Common myeloid progenitor, CD34-positive (primary cell): Measurements from ENCODE around the gene PPIL1.

ENCODE experiments used
- CTCF ChIA-PET: fragments of 350-600 bp; sonication (Branson Sonifier 250); formaldehyde crosslinking; loops from one replicate; lab custom pipeline; 2021; ENCODE audit warnings: antibody characterized with exemption; lab: Charles Lee
- POLR2A ChIA-PET: fragments of 350-600 bp; sonication (Branson Sonifier 250); formaldehyde crosslinking; loops from one replicate; lab custom pipeline; 2021; ENCODE audit warnings: antibody characterized with exemption; lab: Charles Lee
- DNase-seq, 3 donors: peaks; one replicate each; pipeline versions ENCODE4 v3.0.0 to v3.0.0-alpha.2; 2013
- H3K27ac ChIP-seq, 2 experiments: 1 replicate in 1 of 2; 2 replicates in 1 of 2; pipeline ENCODE4 v1.7.0; 2013; ENCODE audit warnings: inconsistent platforms in 2 of 2, low read length in 2 of 2, mild to moderate bottlenecking in 2 of 2, low read depth in 1 of 2, moderate library complexity in 1 of 2; ENCODE audit not compliant: severe bottlenecking in 2 of 2, insufficient read depth in 1 of 2, poor library complexity in 1 of 2
- H3K27me3 ChIP-seq, 5 experiments: replicated peaks in 2 of 5; 1 replicate in 3 of 5; 2 replicates in 2 of 5; pipeline versions ENCODE4 v1.6.1 to v1.7.0; 2013; ENCODE audit warnings: low read length in 4 of 5, mild to moderate bottlenecking in 2 of 5, moderate library complexity in 2 of 5, inconsistent platforms in 1 of 5; ENCODE audit not compliant: insufficient read depth in 5 of 5, control insufficient read depth in 4 of 5
- H3K36me3 ChIP-seq, 4 experiments: 1 replicate in 2 of 4; 2 replicates in 2 of 4; pipeline versions ENCODE4 v1.6.1 to v1.7.0; 2013; ENCODE audit warnings: low read length in 3 of 4, control low read depth in 1 of 4, mild to moderate bottlenecking in 1 of 4; ENCODE audit not compliant: control insufficient read depth in 4 of 4, insufficient read depth in 4 of 4
- H3K4me1 ChIP-seq, 4 experiments: 1 replicate in 3 of 4; 2 replicates in 1 of 4; pipeline versions ENCODE4 v1.6.1 to v1.7.1; 2013; ENCODE audit warnings: low read length in 3 of 4, mild to moderate bottlenecking in 3 of 4, control low read depth in 1 of 4, inconsistent platforms in 1 of 4, moderate library complexity in 1 of 4; ENCODE audit not compliant: control insufficient read depth in 4 of 4, insufficient read depth in 4 of 4; ENCODE audit errors: control extremely low read depth in 1 of 4
- H3K4me3 ChIP-seq, 7 experiments: 1 replicate in 4 of 7; 2 replicates in 3 of 7; pipeline versions ENCODE4 v1.5.1 to v1.7.0; 2013; ENCODE audit warnings: mild to moderate bottlenecking in 7 of 7, low read length in 6 of 7, moderate library complexity in 6 of 7, inconsistent platforms in 2 of 7, low read depth in 2 of 7, control low read depth in 1 of 7; ENCODE audit not compliant: insufficient read depth in 4 of 7, control insufficient read depth in 1 of 7; ENCODE audit errors: extremely low read depth in 1 of 7
- H3K9me3 ChIP-seq, 5 experiments: 1 replicate in 4 of 5; 2 replicates in 1 of 5; pipeline versions ENCODE4 v1.6.1 to v1.7.1; 2013; ENCODE audit warnings: low read length in 4 of 5, mild to moderate bottlenecking in 2 of 5, inconsistent platforms in 1 of 5, low read depth in 1 of 5, moderate library complexity in 1 of 5; ENCODE audit not compliant: control insufficient read depth in 4 of 5, insufficient read depth in 2 of 5; ENCODE audit errors: control extremely low read depth in 1 of 5
- whole genome bisulfite sequencing: methylation state at CpG from one replicate; pipeline ENCODE4 v1.1.5; 2013; ENCODE audit not compliant: insufficient coverage; 5-methylcytosine and 5-hydroxymethylcytosine counted together

The PPIL1 gene

GRCh38 chr6:36915599-36915998 lies 41.0 kb upstream of the PPIL1 start:
- 100% methylated on average over 2 of the region's 4 CpGs for WGBS
- H3K4me1 ChIP-seq: peaks cover 12 to 42% (median 38%) of the 10 kb centered on the region in 4 experiments
- no peak overlapping the region for H3K27ac ChIP-seq
- ChIA-PET CTCF (interaction anchor here (1.2 to 1.7 kb wide), 3 partner anchors 11 to 62 kb away, joined by 3 read pairs; no protein-coding TSS in a partner anchor), POLR2A (no interaction called here)
- no peak overlapping the region for H3K4me3 ChIP-seq
- peaks cover 0 to 1% (median 0%) of the 10 kb centered on the region in 5 experiments for H3K27me3 ChIP-seq
- H3K9me3 ChIP-seq: no peaks in the 10 kb centered on the region
- DNase-seq: no peak
- peaks cover 7 to 42% (median 25%) of the 10 kb centered on the region in 4 experiments for H3K36me3 ChIP-seq

GRCh38 chr6:36914227-36914794 lies 39.7 kb upstream of the PPIL1 start:
- Histone ChIP-seq H3K36me3 (peaks cover 4 to 34% (median 21%) of the 10 kb centered on the region in 4 experiments), H3K4me1 (peaks cover 12 to 42% (median 38%) of the 10 kb centered on the region in 4 experiments), H3K27me3 (peaks cover 0 to 1% (median 0%) of the 10 kb centered on the region in 5 experiments), H3K9me3 (no peaks in the 10 kb centered on the region), H3K4me3 (no peak overlapping the region), H3K27ac (no peak overlapping the region)
- ChIA-PET POLR2A (interaction anchor here (0.6 kb wide), 1 partner anchor 42 kb away, joined by 3 read pairs; no protein-coding TSS in a partner anchor), CTCF (interaction anchor here (0.8 to 1.8 kb wide), 9 partner anchors 10 to 145 kb away, joined by 3 to 7 read pairs (median 3); partner anchors contain the start of gene PI16)
- 64% methylated on average over 7 of the region's 10 CpGs for WGBS
- peak; percentile 11 to 31 (median 23) for DNase-seq

GRCh38 chr6:36913082-36913481 lies 38.5 kb upstream of the PPIL1 start:
- Histone ChIP-seq H3K27ac (no peak overlapping the region), H3K4me1 (peaks cover 12 to 44% (median 40%) of the 10 kb centered on the region in 4 experiments), H3K27me3 (peaks cover 0 to under 1% (median 0%) of the 10 kb centered on the region in 5 experiments), H3K36me3 (peaks cover 4 to 28% (median 16%) of the 10 kb centered on the region in 4 experiments), H3K9me3 (no peaks in the 10 kb centered on the region), H3K4me3 (peak overlapping the region in 3 of 7 experiments; percentile 42 to 71 (median 58))
- ChIA-PET POLR2A (no interaction called here), CTCF (interaction anchor here (1.1 to 1.8 kb wide), 4 partner anchors 9 to 105 kb away, joined by 3 to 7 read pairs (median 4); no protein-coding TSS in a partner anchor)
- no peak for DNase-seq
- WGBS: 87% methylated on average over 3 of the region's 4 CpGs

GRCh38 chr6:36912586-36912985 lies 38.0 kb upstream of the PPIL1 start:
- ChIA-PET CTCF (interaction anchor here (1.1 kb wide), 2 partner anchors 21 to 105 kb away, joined by 3 read pairs; no protein-coding TSS in a partner anchor), POLR2A (interaction anchor here (0.7 to 1.1 kb wide), 2 partner anchors 42 to 51 kb away, joined by 3 to 5 read pairs; partner anchors contain the start of gene PI16)
- Histone ChIP-seq H3K36me3 (peaks cover 4 to 24% (median 14%) of the 10 kb centered on the region in 4 experiments), H3K27me3 (no peaks in the 10 kb centered on the region), H3K4me1 (peaks cover 12 to 49% (median 45%) of the 10 kb centered on the region in 4 experiments), H3K27ac (peak overlapping the region in 1 of 2 experiments; percentile 6), H3K9me3 (no peaks in the 10 kb centered on the region), H3K4me3 (peak overlapping the region in 5 of 7 experiments; percentile 7 to 71 (median 42))
- WGBS: 3% methylated on average over 5 of the region's 8 CpGs
- DNase-seq: peak; percentile 20 to 81 (median 74)

- 0% methylated on average over 1 of the region's 4 CpGs for WGBS
- H3K36me3 ChIP-seq: peaks cover 2 to 19% (median 10%) of the 10 kb centered on the region in 4 experiments
- peaks cover 12 to 54% (median 45%) of the 10 kb centered on the region in 4 experiments for H3K4me1 ChIP-seq
- peak overlapping the region in 1 of 2 experiments; percentile 6 for H3K27ac ChIP-seq
- DNase-seq: peak; percentile 90 to 99 (median 97)
- H3K9me3 ChIP-seq: no peaks in the 10 kb centered on the region
- H3K27me3 ChIP-seq: no peaks in the 10 kb centered on the region
- peak overlapping the region in 5 of 7 experiments; percentile 7 to 71 (median 42) for H3K4me3 ChIP-seq
- ChIA-PET CTCF (interaction anchor here (1.1 kb wide), 2 partner anchors 20 to 106 kb away, joined by 3 read pairs; no protein-coding TSS in a partner anchor), POLR2A (interaction anchor here (0.7 to 1.1 kb wide), 2 partner anchors 42 to 51 kb away, joined by 3 to 5 read pairs; partner anchors contain the start of gene PI16)
Measured at GRCh38 chr6:36912030-36912454, 37.4 kb upstream of the PPIL1 start.

- ChIA-PET CTCF (no interaction called here), POLR2A (no interaction called here)
- H3K4me3 ChIP-seq: no peak overlapping the region
- peaks cover 3 to 17% (median 6%) of the 10 kb centered on the region in 4 experiments for H3K36me3 ChIP-seq
- peaks cover 12 to 48% (median 37%) of the 10 kb centered on the region in 4 experiments for H3K4me1 ChIP-seq
- WGBS: 100% methylated on average over 2 of the region's 2 CpGs
- no peak for DNase-seq
- H3K27me3 ChIP-seq: no peaks in the 10 kb centered on the region
- H3K9me3 ChIP-seq: no peaks in the 10 kb centered on the region
- H3K27ac ChIP-seq: no peak overlapping the region
Measured at GRCh38 chr6:36908747-36909146, 34.1 kb upstream of the PPIL1 start.
